Epithelial cell of esophagus (primary cell): ENCODE measurements around the gene CYP19A1.

Source experiments
- DNase-seq: peaks from one replicate; pipeline ENCODE4 v3.0.0; 2010; ENCODE audit warnings: low read depth
- H3K4me3 ChIP-seq: 2 replicates; pipeline ENCODE4 v1.5.1; 2011; ENCODE audit warnings: mild to moderate bottlenecking, low read length, control low read depth
- CTCF ChIP-seq: IDR thresholded peaks from 2 replicates; pipeline ENCODE4 v1.5.1; 2011; ENCODE audit warnings: low read depth, mild to moderate bottlenecking, low read length, control low read depth, inconsistent platforms; ENCODE audit not compliant: insufficient read depth; ENCODE audit errors: missing control alignments

The CYP19A1 gene

GRCh38 chr15:51172193-51172592 is 166.2 kb downstream of the CYP19A1 start:
- no peak for TF ChIP-seq CTCF
- no peak overlapping the region for H3K4me3 ChIP-seq
- no peak for DNase-seq

DNA sequence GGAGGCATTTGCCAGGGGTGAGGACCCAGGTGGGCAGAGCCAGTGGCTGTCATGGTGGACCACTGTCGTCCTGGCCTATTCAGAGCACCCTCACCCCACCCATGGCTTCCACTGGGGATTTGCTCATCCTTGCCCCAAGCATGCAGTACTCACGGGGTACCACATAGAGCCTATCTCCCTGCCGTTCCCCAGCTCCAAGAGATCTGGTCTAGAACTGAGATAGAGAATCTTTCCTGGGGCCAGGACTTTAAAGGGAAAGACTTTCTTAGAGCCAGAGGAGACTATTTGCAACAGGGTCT is 166.8 kb downstream of the CYP19A1 start:
- DNase-seq, result no peak
- H3K4me3 ChIP-seq, result no peak overlapping the region
- no peak for TF ChIP-seq CTCF

- TF ChIP-seq CTCF, result no peak
- DNase-seq, result no peak
- H3K4me3 ChIP-seq, result no peak overlapping the region
Observed at GRCh38 chr15:51170882-51171633, 167.3 kb downstream of the CYP19A1 start.

DNA sequence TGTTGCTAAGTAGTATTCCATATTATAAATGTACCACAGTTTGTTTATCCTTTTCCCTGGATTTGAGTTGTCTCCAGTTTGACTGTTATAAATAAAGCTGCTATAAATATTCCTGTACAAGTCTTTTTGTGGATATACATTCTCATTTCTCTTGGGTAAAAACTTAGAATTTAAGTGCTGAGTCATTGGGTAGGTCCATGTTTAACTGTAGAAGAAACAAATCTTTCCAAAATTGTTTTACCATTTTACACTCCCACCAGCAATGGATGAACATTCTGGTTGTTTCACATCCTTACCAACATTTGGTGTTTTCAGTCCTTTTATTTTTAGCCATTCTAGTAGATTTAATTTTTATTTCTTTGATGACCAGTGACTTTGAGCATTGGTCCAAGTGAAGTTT is 169.7 kb downstream of the CYP19A1 start:
- no peak overlapping the region for H3K4me3 ChIP-seq
- no peak for TF ChIP-seq CTCF
- no peak for DNase-seq

- no peak for TF ChIP-seq CTCF
Observed at GRCh38 chr15:51163843-51164242, 174.6 kb downstream of the CYP19A1 start.

DNA sequence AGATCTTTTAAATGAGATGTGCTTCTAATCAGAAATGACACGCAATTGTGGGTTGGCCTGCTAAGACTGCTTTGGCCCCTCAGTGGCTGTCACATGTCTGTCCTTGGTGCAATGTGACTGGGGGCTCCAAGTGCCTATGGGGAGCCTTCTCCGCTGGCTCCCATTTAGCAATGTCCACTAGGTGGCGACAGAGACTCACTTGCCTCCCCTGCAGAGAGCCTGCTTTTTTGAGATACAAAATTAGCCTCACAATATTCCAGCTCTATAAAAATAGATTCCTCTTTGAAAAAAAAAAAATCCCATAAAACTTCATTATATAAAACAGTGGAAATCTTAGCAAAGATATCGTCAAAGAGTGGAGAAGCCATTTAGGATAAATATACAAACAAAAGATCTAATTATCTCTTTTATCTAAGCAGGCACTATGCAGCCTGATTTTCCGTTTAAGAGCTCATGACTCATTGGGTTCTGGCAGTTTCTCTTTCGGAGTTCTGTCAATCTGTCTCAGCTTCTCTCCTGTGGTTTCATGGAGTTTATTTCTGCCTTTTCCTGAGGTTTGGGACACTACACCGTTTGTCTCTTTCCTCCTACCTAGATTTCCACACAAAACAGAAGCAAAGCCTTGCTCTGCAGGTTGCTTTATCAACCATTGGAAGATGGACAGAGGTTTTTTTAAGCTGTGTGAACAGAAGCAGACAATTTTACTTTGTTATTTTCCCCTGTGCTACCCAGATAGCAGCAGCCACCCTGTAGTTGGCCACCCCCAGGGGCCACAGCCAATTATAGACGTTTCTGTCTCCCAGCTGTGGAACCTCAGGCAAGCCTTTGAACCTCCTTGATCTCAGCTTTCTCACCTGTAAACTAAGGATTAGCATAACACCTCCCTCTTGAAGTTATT is 175.3 kb downstream of the CYP19A1 start:
- no peak overlapping the region for H3K4me3 ChIP-seq
- TF ChIP-seq CTCF, result peak; percentile 97

More at GRCh38 chr15:51163843-51164242, 174.6 kb downstream of the CYP19A1 start:
- no peak overlapping the region for H3K4me3 ChIP-seq
- no peak for DNase-seq

More for the DNA sequence above, 175.3 kb downstream of the CYP19A1 start:
- DNase-seq, result peak; percentile 73
